Heart right ventricle (tissue), 16 donors: Measurements from ENCODE around the gene FTO. TPM values are rescaled to one million over a fixed set of nuclear protein-coding genes. Genes with fewer than 3 reads are reported as not detected.

Experiments
- ATAC-seq, 8 donors: fragments of 200-7000 bp; cut with Tn5 transposase; one replicate each; pipeline ENCODE4 v1.9.1; 2020; ENCODE audit warnings: mild to moderate bottlenecking in 8 of 8, moderate library complexity in 8 of 8, moderate number of reproducible peaks in 1 of 8
- DNase-seq, 2 donors: peaks; one replicate each; pipeline ENCODE4 v3.0.0-alpha.2; 2020
- H3K27ac ChIP-seq, 10 donors: fragments of 200-600 bp; sonication (generic) in 2 of 10; one replicate each; pipeline versions ENCODE4 v1.5.0 to v1.8.0; 2020 to 2022; ENCODE audit warnings: mild to moderate bottlenecking in 3 of 10
- H3K27me3 ChIP-seq, 7 donors: fragments of 200-600 bp; one replicate each; pipeline ENCODE4 v1.8.0; 2021 to 2022; ENCODE audit warnings: mild to moderate bottlenecking in 2 of 7
- H3K36me3 ChIP-seq, 9 donors: fragments of 200-600 bp; sonication (generic) in 1 of 9; one replicate each; pipeline versions ENCODE4 v1.5.0 to v1.8.0; 2020 to 2022; ENCODE audit warnings: mild to moderate bottlenecking in 2 of 9
- H3K4me1 ChIP-seq, 9 donors: fragments of 200-600 bp; sonication (generic) in 1 of 9; one replicate each; pipeline versions ENCODE4 v1.5.0 to v1.8.0; 2020 to 2022; ENCODE audit warnings: mild to moderate bottlenecking in 4 of 9
- H3K4me3 ChIP-seq, 10 donors: fragments of 200-600 bp; sonication (generic) in 2 of 10; one replicate each; pipeline versions ENCODE4 v1.5.0 to v1.8.0; 2020 to 2022; ENCODE audit warnings: mild to moderate bottlenecking in 7 of 10, moderate library complexity in 2 of 10
- H3K9me3 ChIP-seq, 11 donors: fragments of 200-600 bp in 10 of 11; sonication (generic) in 2 of 11; one replicate each; pipeline versions ENCODE4 v1.5.0 to v1.8.0; 2013 to 2022; ENCODE audit warnings: mild to moderate bottlenecking in 2 of 11, control low read depth in 1 of 11, moderate library complexity in 1 of 11
- WGBS, 2 donors: extraction: QIAGEN DNeasy Blood & Tissue Kit; methylation state at CpG; one replicate each; pipeline ENCODE4 v1.1.7; 2013; ENCODE audit warnings: inconsistent platforms in 1 of 2; 5-methylcytosine and 5-hydroxymethylcytosine counted together
- intact Hi-C, 10 donors: fragments of 100-400 bp; cut with DNase I; formaldehyde crosslinking; loops; one replicate each; pipeline versions ENCODE4 v1.11.1 to v1.14.2; 2022
- polyA plus RNA-seq, 2 donors: library from polyadenylated mRNA; stranded (reverse); fragments of 200-250 nt; gene quantifications; one replicate each; pipeline ENCODE4 v1.2.3, GENCODE V29; 2013
- total RNA-seq, 10 donors: library from RNA; stranded (reverse); fragmentation: NEBNext Ultra II Directional in 3 of 10; extraction: Animal tissue kit (Norgen Biotek cat#: 25700) in 3 of 10; gene quantifications; one replicate each; pipeline versions ENCODE4 v1.2.1 to v1.2.4, GENCODE V29; 2021 to 2023
- TF ChIP-seq, protein P1 (sequence below), 9 donors: fragments of 200-600 bp; sonication (generic) in 2 of 9; IDR thresholded peaks; one replicate each; pipeline versions ENCODE4 v1.5.0 to v1.8.0; 2021 to 2022; ENCODE audit warnings: antibody characterized with exemption in 9 of 9, mild to moderate bottlenecking in 5 of 9, moderate library complexity in 1 of 9
- donor health status: Arrhythmogenic right ventricular cardiomyopathy.
- donor health status: ischemic (EF 13 %, LVEDD 7.1; RV severe dilation, severe dysfunction).
- donor health status: healthy with polysubstance abuse.
- donor health status: DM: no; HTN: yes; CAD: no.
- donor health status: DM: no; HTN: no; CAD: no.
- donor health status: ischemic (EF 25% LVEDD 6.9; RV normal size, moderate dysfunction).
- donor health status: ischemic (EF 25% LVEDD 5.7; RV mildly dilated, moderate dysfunction).
- donor health status: healthy.
- donor health status: DM: yes; HTN: yes; CAD: no.
- donor health status: Ischemic cardiomyopathy.
- donor health status: ischemic (EF 35%, LVEDD 5.7; RV mildly dilated, moderate dysfunction).
- donor health status: nonischemic (EF 11% LVEDD 7.7; RV severe dilation, severe dysfunction).
- donor health status: DM: yes; HTN: yes; CAD: no.
- donor health status: PGD.
- donor health status: ischemic (EF 29% LVEDD 5.4; RV normal size, mild dysfunction).
- donor health status: nonischemic (EF 23%, LVEDD 6.1; RV moderate dilation, normal function).

The FTO gene
- total and polyA plus RNA-seq, 12 donors = 8.5 to 103 (median 90.0) TPM

DNA sequence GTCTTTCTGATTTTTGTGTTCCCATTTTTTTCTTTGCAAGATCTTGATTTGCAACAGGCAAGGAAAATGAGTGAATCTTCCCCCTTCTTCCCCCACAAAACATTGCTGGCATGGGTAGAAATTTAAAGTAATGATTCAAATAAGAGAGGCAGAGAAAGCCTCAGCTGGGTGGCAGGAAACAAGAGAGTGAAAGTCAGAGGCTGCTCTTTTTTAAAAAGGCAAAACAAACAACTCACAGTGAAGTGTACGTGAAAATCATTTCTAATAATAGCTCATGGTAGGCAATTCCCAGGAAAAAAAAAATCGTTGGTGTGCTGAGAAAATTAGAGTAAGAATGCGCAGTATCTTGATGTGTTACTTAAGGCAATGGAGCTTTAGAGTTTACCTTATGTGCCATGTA lies 229.5 kb downstream of the FTO start:
- peak in 2 of 8 donors; percentile 65 to 70 for ATAC-seq
- H3K27ac ChIP-seq = peak overlapping the region in 2 of 10 donors; percentile 17 to 44
- 18 to 37% methylated on average over 3 of the region's 3 CpGs for WGBS, 2 donors

GRCh38 chr16:53936052-53936451 lies 232.1 kb downstream of the FTO start:
- peaks cover 0 to 23% (median 0%) of the 10 kb centered on the region in 9 donors for H3K4me1 ChIP-seq
- ATAC-seq (no peak), DNase-seq (no peak)
- intact Hi-C loops = no loop called here
- no peaks in the 10 kb centered on the region for H3K27me3 ChIP-seq
- WGBS, 2 donors = 70 to 77% methylated on average over 2 of the region's 2 CpGs
- peaks cover 0 to 39% (median 0%) of the 10 kb centered on the region in 9 donors for H3K36me3 ChIP-seq
- no peaks in the 10 kb centered on the region for H3K9me3 ChIP-seq
- TF ChIP-seq, protein P1, sequence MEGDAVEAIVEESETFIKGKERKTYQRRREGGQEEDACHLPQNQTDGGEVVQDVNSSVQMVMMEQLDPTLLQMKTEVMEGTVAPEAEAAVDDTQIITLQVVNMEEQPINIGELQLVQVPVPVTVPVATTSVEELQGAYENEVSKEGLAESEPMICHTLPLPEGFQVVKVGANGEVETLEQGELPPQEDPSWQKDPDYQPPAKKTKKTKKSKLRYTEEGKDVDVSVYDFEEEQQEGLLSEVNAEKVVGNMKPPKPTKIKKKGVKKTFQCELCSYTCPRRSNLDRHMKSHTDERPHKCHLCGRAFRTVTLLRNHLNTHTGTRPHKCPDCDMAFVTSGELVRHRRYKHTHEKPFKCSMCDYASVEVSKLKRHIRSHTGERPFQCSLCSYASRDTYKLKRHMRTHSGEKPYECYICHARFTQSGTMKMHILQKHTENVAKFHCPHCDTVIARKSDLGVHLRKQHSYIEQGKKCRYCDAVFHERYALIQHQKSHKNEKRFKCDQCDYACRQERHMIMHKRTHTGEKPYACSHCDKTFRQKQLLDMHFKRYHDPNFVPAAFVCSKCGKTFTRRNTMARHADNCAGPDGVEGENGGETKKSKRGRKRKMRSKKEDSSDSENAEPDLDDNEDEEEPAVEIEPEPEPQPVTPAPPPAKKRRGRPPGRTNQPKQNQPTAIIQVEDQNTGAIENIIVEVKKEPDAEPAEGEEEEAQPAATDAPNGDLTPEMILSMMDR (IDR thresholded peaks at IDR 0.05) = no peak
- H3K27ac ChIP-seq = no peak overlapping the region
- no peak overlapping the region for H3K4me3 ChIP-seq

More for the DNA sequence above, 229.5 kb downstream of the FTO start:
- Histone ChIP-seq H3K4me1 (peaks cover 0 to 24% (median 0%) of the 10 kb centered on the region in 9 donors), H3K27me3 (no peaks in the 10 kb centered on the region), H3K9me3 (no peaks in the 10 kb centered on the region), H3K36me3 (peaks cover 0 to 36% (median 0%) of the 10 kb centered on the region in 9 donors), H3K4me3 (peak overlapping the region in 1 of 10 donors; percentile 6)
- TF ChIP-seq, protein P1 (IDR thresholded peaks at IDR 0.05) = no peak
- DNase-seq = no peak
- intact Hi-C loops = no loop called here

DNA sequence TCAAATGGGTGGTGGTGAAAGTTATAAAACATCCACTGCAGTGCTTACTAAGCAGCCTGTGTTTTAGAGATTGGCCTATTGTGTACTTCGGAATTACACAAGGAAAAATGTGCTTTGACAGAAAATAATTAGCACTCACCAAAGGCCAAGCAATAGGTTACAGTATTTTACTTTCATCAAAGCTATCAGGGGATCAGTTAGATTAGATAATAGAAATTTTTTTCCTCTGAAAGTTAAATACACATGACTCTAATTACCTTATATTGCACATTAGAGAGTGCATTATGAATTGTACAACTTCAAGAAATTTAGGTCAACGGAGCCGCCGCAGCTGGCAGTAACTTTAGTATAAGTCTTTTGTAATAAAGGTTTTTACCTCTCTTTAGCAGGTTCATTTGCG lies 232.6 kb downstream of the FTO start:
- ATAC-seq (no peak), DNase-seq (no peak)
- WGBS, 2 donors = 95% methylated on average over 5 of the region's 5 CpGs
- Histone ChIP-seq H3K36me3 (peaks cover 0 to 39% (median 0%) of the 10 kb centered on the region in 9 donors), H3K4me3 (no peak overlapping the region), H3K9me3 (no peaks in the 10 kb centered on the region), H3K4me1 (peaks cover 0 to 23% (median 0%) of the 10 kb centered on the region in 9 donors), H3K27ac (no peak overlapping the region), H3K27me3 (no peaks in the 10 kb centered on the region)
- intact Hi-C loops = no loop called here
- TF ChIP-seq, protein P1 (IDR thresholded peaks at IDR 0.05) = no peak

- no peak for ATAC-seq
Observed at GRCh38 chr16:53937161-53937880, 233.4 kb downstream of the FTO start.

More at GRCh38 chr16:53937161-53937880, 233.4 kb downstream of the FTO start:
- H3K27ac ChIP-seq = no peak overlapping the region
- TF ChIP-seq, protein P1 (IDR thresholded peaks at IDR 0.05) = no peak
- H3K4me1 ChIP-seq = peaks cover 0 to 18% (median 0%) of the 10 kb centered on the region in 9 donors
- H3K27me3 ChIP-seq = no peaks in the 10 kb centered on the region
- no peak overlapping the region for H3K4me3 ChIP-seq
- intact Hi-C loops = no loop called here
- no peaks in the 10 kb centered on the region for H3K9me3 ChIP-seq
- no peak for DNase-seq
- peaks cover 0 to 39% (median 0%) of the 10 kb centered on the region in 9 donors for H3K36me3 ChIP-seq
- WGBS, 2 donors = 82 to 86% methylated on average over 10 of the region's 10 CpGs
